ENCODE measurements around the gene MDFIC2.

The MDFIC2 gene

GRCh38 chr3:70179111-70179510, 133.3 kb downstream of the MDFIC2 start:
- no peak for DNase-seq

- no peak for DNase-seq
Observed at GRCh38 chr3:70177881-70178645, 134.4 kb downstream of the MDFIC2 start.

GRCh38 chr3:70176224-70176623, 136.2 kb downstream of the MDFIC2 start:
- no peak for DNase-seq

GRCh38 chr3:70156808-70157207, 155.6 kb downstream of the MDFIC2 start:
- DNase-seq = no peak

GRCh38 chr3:70150599-70150998, 161.8 kb downstream of the MDFIC2 start:
- no peak for DNase-seq

GRCh38 chr3:70149714-70150400, 162.6 kb downstream of the MDFIC2 start:
- DNase-seq = no peak

Measured in fibroblast of skin of right biceps (primary cell).